Measurements from ENCODE around the gene CNTNAP2. TPM values are rescaled to one million over a fixed set of nuclear protein-coding genes. Genes with fewer than 3 reads are reported as not detected.

CNTNAP2 gene
- total and polyA plus RNA-seq, 2 donors (not counting 1 experiment from before 2014, with no cell fraction given) = not detected

DNA sequence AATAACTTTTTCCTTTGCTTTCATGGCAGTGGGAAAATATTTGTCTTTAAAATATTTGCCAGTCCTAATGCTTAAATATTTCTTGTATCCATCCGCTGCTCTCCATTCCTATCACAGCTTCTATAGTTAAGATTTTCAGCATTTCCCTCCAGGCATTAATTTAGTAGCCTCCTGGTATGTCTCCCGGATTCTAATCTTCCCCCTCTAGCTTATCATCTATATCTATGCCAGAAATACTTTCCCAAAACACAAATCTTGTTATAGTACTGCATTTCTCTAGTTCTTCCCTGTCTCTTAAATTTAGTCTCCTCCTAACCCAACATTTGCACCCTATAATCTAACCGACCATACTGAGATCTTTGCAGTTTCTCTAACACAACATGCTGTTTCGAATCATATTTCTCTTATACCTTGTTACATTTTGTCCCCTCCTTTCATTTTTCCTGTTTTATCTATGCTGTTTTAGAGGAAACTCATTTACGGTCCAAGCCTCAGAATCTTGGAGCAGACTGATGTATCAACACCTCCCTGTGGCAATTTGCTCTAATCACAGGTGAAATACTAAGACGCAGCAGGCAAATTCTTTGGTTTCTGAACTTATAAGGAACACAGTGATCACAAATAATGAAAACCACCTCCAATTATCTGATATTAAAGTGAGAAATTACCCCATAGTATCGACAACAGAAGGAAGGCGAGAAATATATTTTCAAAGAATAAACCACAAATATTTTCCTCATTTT, 10.3 kb downstream of the CNTNAP2 start:
- no peaks in the 10 kb centered on the region for H3K27me3 ChIP-seq (ENCODE audit: control insufficient read depth, insufficient read depth, low read length)
- H4K20me1 ChIP-seq (ENCODE audit: control insufficient read depth, extremely low read depth, insufficient read depth, low read length) = no peaks in the 10 kb centered on the region
- H2AFZ ChIP-seq (ENCODE audit: low read length) = no peak overlapping the region
- no peak for DNase-seq (ENCODE audit: low read depth in 2 of 2)
- H3K27ac ChIP-seq (ENCODE audit: insufficient read depth, low read length) = no peak overlapping the region
- H3K4me3 ChIP-seq (replicated peaks in 1 of 4; ENCODE audit: control extremely low read depth in 1 of 4, insufficient read depth in 1 of 4, low read depth in 3 of 4, low read length in 4 of 4) = no peak overlapping the region
- no peak overlapping the region for H3K9ac ChIP-seq (ENCODE audit: insufficient read depth, low read length)
- no peaks in the 10 kb centered on the region for H3K9me3 ChIP-seq (ENCODE audit: control insufficient read depth, insufficient read depth, low read depth, low read length)
- H3K79me2 ChIP-seq (ENCODE audit: control insufficient read depth, insufficient read depth, low read length) = no peaks in the 10 kb centered on the region
- TF ChIP-seq, protein P1, sequence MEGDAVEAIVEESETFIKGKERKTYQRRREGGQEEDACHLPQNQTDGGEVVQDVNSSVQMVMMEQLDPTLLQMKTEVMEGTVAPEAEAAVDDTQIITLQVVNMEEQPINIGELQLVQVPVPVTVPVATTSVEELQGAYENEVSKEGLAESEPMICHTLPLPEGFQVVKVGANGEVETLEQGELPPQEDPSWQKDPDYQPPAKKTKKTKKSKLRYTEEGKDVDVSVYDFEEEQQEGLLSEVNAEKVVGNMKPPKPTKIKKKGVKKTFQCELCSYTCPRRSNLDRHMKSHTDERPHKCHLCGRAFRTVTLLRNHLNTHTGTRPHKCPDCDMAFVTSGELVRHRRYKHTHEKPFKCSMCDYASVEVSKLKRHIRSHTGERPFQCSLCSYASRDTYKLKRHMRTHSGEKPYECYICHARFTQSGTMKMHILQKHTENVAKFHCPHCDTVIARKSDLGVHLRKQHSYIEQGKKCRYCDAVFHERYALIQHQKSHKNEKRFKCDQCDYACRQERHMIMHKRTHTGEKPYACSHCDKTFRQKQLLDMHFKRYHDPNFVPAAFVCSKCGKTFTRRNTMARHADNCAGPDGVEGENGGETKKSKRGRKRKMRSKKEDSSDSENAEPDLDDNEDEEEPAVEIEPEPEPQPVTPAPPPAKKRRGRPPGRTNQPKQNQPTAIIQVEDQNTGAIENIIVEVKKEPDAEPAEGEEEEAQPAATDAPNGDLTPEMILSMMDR (conservative IDR thresholded peaks at IDR 0.05 in 1 of 2, IDR thresholded peaks at IDR 0.05 in 1 of 2; ENCODE audit: low read depth in 1 of 2, low read length in 2 of 2) = no peak
- no peak for TF ChIP-seq EZH2 (IDR thresholded peaks at IDR 0.05; ENCODE audit: low read length, missing control alignments)
- no peaks in the 10 kb centered on the region for H3K4me1 ChIP-seq (ENCODE audit: control insufficient read depth, extremely low read depth, insufficient read depth, low read length)
- H3K4me2 ChIP-seq (ENCODE audit: extremely low read depth, insufficient read depth, low read length) = no peak overlapping the region
- H3K36me3 ChIP-seq (ENCODE audit: control insufficient read depth, insufficient read depth, low read length) = no peaks in the 10 kb centered on the region

DNA sequence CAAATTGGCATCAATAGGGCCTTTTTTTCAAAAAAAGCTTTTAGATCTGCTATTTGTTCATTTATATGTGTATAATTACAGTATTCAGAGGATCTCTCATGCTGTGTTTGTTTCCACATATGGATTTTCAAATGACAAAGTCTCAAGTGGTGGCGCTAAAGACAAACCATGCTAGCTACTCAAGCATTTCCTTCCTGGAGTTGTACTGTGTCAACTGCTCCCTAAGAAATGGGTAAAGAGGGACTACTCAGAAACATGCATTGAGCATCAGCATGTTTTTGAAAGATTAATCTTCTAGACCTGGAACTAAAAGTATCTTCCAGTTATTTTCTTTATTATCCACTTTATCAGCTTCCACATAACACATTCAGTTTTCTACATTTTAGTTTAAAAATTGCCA, 12.7 kb downstream of the CNTNAP2 start:
- Histone ChIP-seq H3K4me3 (replicated peaks in 1 of 4; ENCODE audit: control extremely low read depth in 1 of 4, insufficient read depth in 1 of 4, low read depth in 3 of 4, low read length in 4 of 4) (no peak overlapping the region), H3K9ac (ENCODE audit: insufficient read depth, low read length) (no peak overlapping the region), H4K20me1 (ENCODE audit: control insufficient read depth, extremely low read depth, insufficient read depth, low read length) (no peaks in the 10 kb centered on the region), H3K27ac (ENCODE audit: insufficient read depth, low read length) (no peak overlapping the region), H3K4me1 (ENCODE audit: control insufficient read depth, extremely low read depth, insufficient read depth, low read length) (no peaks in the 10 kb centered on the region), H3K79me2 (ENCODE audit: control insufficient read depth, insufficient read depth, low read length) (no peaks in the 10 kb centered on the region), H3K27me3 (ENCODE audit: control insufficient read depth, insufficient read depth, low read length) (no peaks in the 10 kb centered on the region), H3K4me2 (ENCODE audit: extremely low read depth, insufficient read depth, low read length) (no peak overlapping the region), H3K9me3 (ENCODE audit: control insufficient read depth, insufficient read depth, low read depth, low read length) (no peaks in the 10 kb centered on the region), H3K36me3 (ENCODE audit: control insufficient read depth, insufficient read depth, low read length) (no peaks in the 10 kb centered on the region), H2AFZ (ENCODE audit: low read length) (no peak overlapping the region)
- DNase-seq (ENCODE audit: low read depth in 2 of 2) = no peak
- TF ChIP-seq EZH2 (IDR thresholded peaks at IDR 0.05; ENCODE audit: low read length, missing control alignments) = no peak
- TF ChIP-seq, protein P1 (conservative IDR thresholded peaks at IDR 0.05 in 1 of 2, IDR thresholded peaks at IDR 0.05 in 1 of 2; ENCODE audit: low read depth in 1 of 2, low read length in 2 of 2) = no peak

DNA sequence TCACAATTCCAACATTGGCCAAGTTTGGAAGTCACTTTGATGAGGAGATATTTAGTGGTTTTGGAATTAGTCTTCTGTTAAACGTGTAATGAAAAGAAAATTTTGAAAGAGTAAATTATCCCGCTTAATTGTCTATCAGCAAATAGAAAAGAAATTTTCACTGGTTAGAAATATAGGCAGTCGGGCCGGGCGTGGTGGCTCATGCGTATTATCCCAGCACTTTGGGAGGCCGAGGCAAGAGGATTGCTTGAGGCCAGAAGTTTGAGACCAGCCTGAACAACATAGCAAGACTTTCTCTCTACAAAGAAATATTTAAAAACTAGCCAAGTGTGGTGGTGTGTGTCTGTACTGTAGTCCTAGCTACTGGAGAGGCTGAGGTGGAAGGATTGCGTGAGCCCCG, 13.4 kb downstream of the CNTNAP2 start:
- no peaks in the 10 kb centered on the region for H3K9me3 ChIP-seq (ENCODE audit: control insufficient read depth, insufficient read depth, low read depth, low read length)
- DNase-seq (ENCODE audit: low read depth in 2 of 2) = no peak
- H3K4me1 ChIP-seq (ENCODE audit: control insufficient read depth, extremely low read depth, insufficient read depth, low read length) = no peaks in the 10 kb centered on the region
- H3K4me3 ChIP-seq (replicated peaks in 1 of 4; ENCODE audit: control extremely low read depth in 1 of 4, insufficient read depth in 1 of 4, low read depth in 3 of 4, low read length in 4 of 4) = no peak overlapping the region
- H3K4me2 ChIP-seq (ENCODE audit: extremely low read depth, insufficient read depth, low read length) = no peak overlapping the region
- no peaks in the 10 kb centered on the region for H3K36me3 ChIP-seq (ENCODE audit: control insufficient read depth, insufficient read depth, low read length)
- no peak overlapping the region for H3K27ac ChIP-seq (ENCODE audit: insufficient read depth, low read length)
- H3K79me2 ChIP-seq (ENCODE audit: control insufficient read depth, insufficient read depth, low read length) = no peaks in the 10 kb centered on the region
- H3K9ac ChIP-seq (ENCODE audit: insufficient read depth, low read length) = no peak overlapping the region
- H2AFZ ChIP-seq (ENCODE audit: low read length) = no peak overlapping the region
- no peak for TF ChIP-seq EZH2 (IDR thresholded peaks at IDR 0.05; ENCODE audit: low read length, missing control alignments)
- TF ChIP-seq, protein P1 (conservative IDR thresholded peaks at IDR 0.05 in 1 of 2, IDR thresholded peaks at IDR 0.05 in 1 of 2; ENCODE audit: low read depth in 1 of 2, low read length in 2 of 2) = no peak
- no peaks in the 10 kb centered on the region for H3K27me3 ChIP-seq (ENCODE audit: control insufficient read depth, insufficient read depth, low read length)
- no peaks in the 10 kb centered on the region for H4K20me1 ChIP-seq (ENCODE audit: control insufficient read depth, extremely low read depth, insufficient read depth, low read length)

All from fibroblast of lung (primary cell).